ENCODE measurements around the gene TTLL11. TPM values are rescaled to one million over a fixed set of nuclear protein-coding genes. Genes with fewer than 3 reads are reported as not detected.

TTLL11 gene
- total RNA-seq, 1 donor from 2014 or later: 6.9 TPM

DNA sequence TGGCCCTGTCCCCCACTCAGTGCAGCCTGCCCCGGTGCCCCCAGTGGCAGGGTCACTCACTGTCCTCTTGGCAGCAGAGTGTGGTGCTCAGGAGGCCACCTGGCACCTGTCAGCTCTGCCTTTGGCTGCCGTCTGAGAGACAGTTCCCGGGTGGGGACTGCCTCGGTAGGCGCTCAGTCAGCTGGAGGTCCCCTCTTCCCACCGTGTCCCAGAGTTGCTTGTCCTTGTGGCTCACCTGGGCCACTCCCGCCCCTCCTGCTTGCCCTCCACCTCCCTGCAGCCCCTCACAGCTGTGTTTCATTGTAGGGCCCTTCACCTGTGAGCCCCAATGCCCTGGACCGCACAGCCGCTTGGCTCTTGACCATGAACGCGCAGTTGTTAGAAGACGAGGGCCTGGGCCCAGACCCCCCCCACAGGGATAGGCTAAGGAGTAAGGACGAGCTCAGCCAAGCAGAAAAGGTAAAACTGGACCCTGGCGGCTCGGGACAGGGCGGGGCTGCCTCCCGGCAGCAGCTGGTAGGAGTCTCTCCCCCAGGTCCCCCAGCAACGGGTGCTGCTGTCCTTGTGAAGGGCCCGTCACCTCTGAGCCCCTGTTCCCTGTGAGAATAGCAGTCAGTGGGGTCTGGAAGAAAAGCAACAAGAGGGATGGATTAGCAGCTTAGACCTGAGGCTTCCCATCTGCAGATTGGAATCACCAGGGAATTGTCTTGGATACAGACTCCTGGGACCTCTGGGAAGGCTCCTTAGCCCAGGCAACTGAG lies 319.0 kb downstream of the TTLL11 start:
- Histone ChIP-seq H3K27ac (ENCODE audit: low read depth, low read length) (no peak overlapping the region), H3K36me3 (ENCODE audit: insufficient read depth, low read length) (peaks cover 2% of the 10 kb centered on the region), H3K9ac (ENCODE audit: low read length) (no peak overlapping the region), H4K20me1 (ENCODE audit: insufficient read depth, low read length) (peaks cover 2% of the 10 kb centered on the region), H3K4me1 (ENCODE audit: insufficient read depth, low read length) (peaks cover 24% of the 10 kb centered on the region), H3K27me3 (ENCODE audit: insufficient read depth, low read length) (no peaks in the 10 kb centered on the region), H3K9me3 (ENCODE audit: insufficient read depth, low read depth, low read length) (no peaks in the 10 kb centered on the region), H2AFZ (ENCODE audit: low read depth, low read length) (no peak overlapping the region), H3K4me3 (ENCODE audit: insufficient read depth, low read depth, low read length) (no peak overlapping the region), H3K79me2 (ENCODE audit: insufficient read depth, low read length) (no peaks in the 10 kb centered on the region), H3K4me2 (ENCODE audit: low read length) (no peak overlapping the region)
- H3K4me3 Mint-ChIP-seq (ENCODE audit: unreplicated experiment): no peak overlapping the region
- H3K4me1 Mint-ChIP-seq (ENCODE audit: low read depth, unreplicated experiment): peaks cover 27% of the 10 kb centered on the region
- DNase-seq (ENCODE audit: low read depth) (no peak), FAIRE-seq (no peak)
- peaks cover 24% of the 10 kb centered on the region for H3K36me3 Mint-ChIP-seq (ENCODE audit: low read depth, unreplicated experiment)
- no peaks in the 10 kb centered on the region for H3K27me3 Mint-ChIP-seq (ENCODE audit: low read depth, unreplicated experiment)
- H3K27ac Mint-ChIP-seq (ENCODE audit: unreplicated experiment): no peak overlapping the region
- H3K9me3 Mint-ChIP-seq (ENCODE audit: unreplicated experiment): peaks cover 2% of the 10 kb centered on the region
- TF ChIP-seq, protein P1, sequence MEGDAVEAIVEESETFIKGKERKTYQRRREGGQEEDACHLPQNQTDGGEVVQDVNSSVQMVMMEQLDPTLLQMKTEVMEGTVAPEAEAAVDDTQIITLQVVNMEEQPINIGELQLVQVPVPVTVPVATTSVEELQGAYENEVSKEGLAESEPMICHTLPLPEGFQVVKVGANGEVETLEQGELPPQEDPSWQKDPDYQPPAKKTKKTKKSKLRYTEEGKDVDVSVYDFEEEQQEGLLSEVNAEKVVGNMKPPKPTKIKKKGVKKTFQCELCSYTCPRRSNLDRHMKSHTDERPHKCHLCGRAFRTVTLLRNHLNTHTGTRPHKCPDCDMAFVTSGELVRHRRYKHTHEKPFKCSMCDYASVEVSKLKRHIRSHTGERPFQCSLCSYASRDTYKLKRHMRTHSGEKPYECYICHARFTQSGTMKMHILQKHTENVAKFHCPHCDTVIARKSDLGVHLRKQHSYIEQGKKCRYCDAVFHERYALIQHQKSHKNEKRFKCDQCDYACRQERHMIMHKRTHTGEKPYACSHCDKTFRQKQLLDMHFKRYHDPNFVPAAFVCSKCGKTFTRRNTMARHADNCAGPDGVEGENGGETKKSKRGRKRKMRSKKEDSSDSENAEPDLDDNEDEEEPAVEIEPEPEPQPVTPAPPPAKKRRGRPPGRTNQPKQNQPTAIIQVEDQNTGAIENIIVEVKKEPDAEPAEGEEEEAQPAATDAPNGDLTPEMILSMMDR (IDR thresholded peaks at IDR 0.05; ENCODE audit: insufficient read depth, low read depth, low read length): no peak
- no peak for TF ChIP-seq EZH2 (IDR thresholded peaks at IDR 0.05; ENCODE audit: insufficient read depth, low read length)

GRCh38 chr9:121773286-121773953 lies 319.7 kb downstream of the TTLL11 start:
- H3K9me3 Mint-ChIP-seq (ENCODE audit: unreplicated experiment): no peaks in the 10 kb centered on the region
- FAIRE-seq: no peak

More at GRCh38 chr9:121773286-121773953, 319.7 kb downstream of the TTLL11 start:
- Mint-ChIP-seq H3K4me1 (ENCODE audit: low read depth, unreplicated experiment) (peaks cover 22% of the 10 kb centered on the region), H3K27ac (ENCODE audit: unreplicated experiment) (no peak overlapping the region), H3K36me3 (ENCODE audit: low read depth, unreplicated experiment) (peaks cover 28% of the 10 kb centered on the region), H3K4me3 (ENCODE audit: unreplicated experiment) (no peak overlapping the region), H3K27me3 (ENCODE audit: low read depth, unreplicated experiment) (no peaks in the 10 kb centered on the region)
- Histone ChIP-seq H3K4me1 (ENCODE audit: insufficient read depth, low read length) (peaks cover 21% of the 10 kb centered on the region), H3K27me3 (ENCODE audit: insufficient read depth, low read length) (no peaks in the 10 kb centered on the region), H3K4me2 (ENCODE audit: low read length) (no peak overlapping the region), H4K20me1 (ENCODE audit: insufficient read depth, low read length) (peaks cover 2% of the 10 kb centered on the region), H3K36me3 (ENCODE audit: insufficient read depth, low read length) (peaks cover 2% of the 10 kb centered on the region), H3K9ac (ENCODE audit: low read length) (no peak overlapping the region), H3K4me3 (ENCODE audit: insufficient read depth, low read depth, low read length) (no peak overlapping the region), H3K79me2 (ENCODE audit: insufficient read depth, low read length) (no peaks in the 10 kb centered on the region), H2AFZ (ENCODE audit: low read depth, low read length) (no peak overlapping the region), H3K9me3 (ENCODE audit: insufficient read depth, low read depth, low read length) (no peaks in the 10 kb centered on the region), H3K27ac (ENCODE audit: low read depth, low read length) (no peak overlapping the region)
- no peak for TF ChIP-seq EZH2 (IDR thresholded peaks at IDR 0.05; ENCODE audit: insufficient read depth, low read length)
- TF ChIP-seq, protein P1 (IDR thresholded peaks at IDR 0.05; ENCODE audit: insufficient read depth, low read depth, low read length): no peak
- no peak for DNase-seq (ENCODE audit: low read depth)
